ENCODE measurements around the gene RCC1.

DNA sequence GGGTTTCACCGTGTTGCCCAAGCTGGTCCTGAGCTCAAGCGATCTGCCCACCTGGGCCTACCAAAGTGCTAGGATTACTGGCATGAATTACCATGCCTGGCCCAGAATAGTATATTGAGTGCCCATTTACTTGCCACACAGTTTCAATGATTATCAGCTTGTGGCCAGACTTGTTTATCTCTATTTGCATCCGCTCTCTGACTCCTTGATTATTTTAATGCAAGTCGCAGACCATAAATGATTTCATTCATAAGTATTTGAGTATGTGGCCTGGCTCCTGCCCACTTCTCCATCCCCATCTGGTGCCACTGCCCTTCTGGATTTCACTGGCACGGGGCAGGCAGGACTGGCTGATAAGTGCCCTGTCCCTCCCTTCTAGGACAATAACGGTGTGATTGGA is 28.8 kb downstream of the RCC1 start:
- TF ChIP-seq, protein P1, sequence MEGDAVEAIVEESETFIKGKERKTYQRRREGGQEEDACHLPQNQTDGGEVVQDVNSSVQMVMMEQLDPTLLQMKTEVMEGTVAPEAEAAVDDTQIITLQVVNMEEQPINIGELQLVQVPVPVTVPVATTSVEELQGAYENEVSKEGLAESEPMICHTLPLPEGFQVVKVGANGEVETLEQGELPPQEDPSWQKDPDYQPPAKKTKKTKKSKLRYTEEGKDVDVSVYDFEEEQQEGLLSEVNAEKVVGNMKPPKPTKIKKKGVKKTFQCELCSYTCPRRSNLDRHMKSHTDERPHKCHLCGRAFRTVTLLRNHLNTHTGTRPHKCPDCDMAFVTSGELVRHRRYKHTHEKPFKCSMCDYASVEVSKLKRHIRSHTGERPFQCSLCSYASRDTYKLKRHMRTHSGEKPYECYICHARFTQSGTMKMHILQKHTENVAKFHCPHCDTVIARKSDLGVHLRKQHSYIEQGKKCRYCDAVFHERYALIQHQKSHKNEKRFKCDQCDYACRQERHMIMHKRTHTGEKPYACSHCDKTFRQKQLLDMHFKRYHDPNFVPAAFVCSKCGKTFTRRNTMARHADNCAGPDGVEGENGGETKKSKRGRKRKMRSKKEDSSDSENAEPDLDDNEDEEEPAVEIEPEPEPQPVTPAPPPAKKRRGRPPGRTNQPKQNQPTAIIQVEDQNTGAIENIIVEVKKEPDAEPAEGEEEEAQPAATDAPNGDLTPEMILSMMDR (IDR thresholded peaks at IDR 0.05): no peak
- TF ChIP-seq POLR2A (IDR thresholded peaks at IDR 0.05): no peak
